Measurements from ENCODE around the gene RIBC2. TPM values are rescaled to one million over a fixed set of nuclear protein-coding genes. Genes with fewer than 3 reads are reported as not detected.

The RIBC2 gene
- polyA plus RNA-seq, 4 donors: 1.9 to 8.0 TPM; not detected in 2

DNA sequence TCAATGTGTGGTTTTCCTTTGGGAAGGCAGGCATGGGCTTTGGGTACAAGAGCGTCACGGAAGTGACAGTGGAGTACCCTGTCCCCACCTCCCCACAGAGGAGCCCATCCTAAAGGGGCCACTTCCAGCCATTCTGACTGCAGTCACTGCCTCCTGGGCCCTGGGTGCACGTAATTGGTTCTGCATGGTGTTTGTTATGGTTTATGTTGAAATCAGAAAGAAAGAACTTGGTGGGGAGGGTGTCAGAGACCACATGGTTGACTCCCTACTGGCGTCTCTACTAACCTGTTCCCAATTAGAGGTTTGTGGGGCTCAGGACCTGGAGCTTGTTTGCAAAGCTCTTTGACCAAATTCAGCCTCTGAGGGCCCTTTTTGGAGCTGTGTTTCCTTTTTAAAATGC is 40.8 kb downstream of the RIBC2 start:
- DNase-seq (no peak), FAIRE-seq (no peak)
- no peaks in the 10 kb centered on the region for H3K27me3 ChIP-seq (ENCODE audit: control insufficient read depth in 3 of 3, insufficient read depth in 3 of 3, low read length in 3 of 3)
- H3K9me3 ChIP-seq (ENCODE audit: control insufficient read depth in 2 of 2, insufficient read depth in 1 of 2, low read depth in 1 of 2, low read length in 1 of 2): no peaks in the 10 kb centered on the region
- no peak overlapping the region for H3K27ac ChIP-seq (ENCODE audit: low read depth in 1 of 3, low read length in 2 of 3)
- H3K4me1 ChIP-seq (ENCODE audit: control insufficient read depth in 3 of 3, insufficient read depth in 2 of 3, low read depth in 1 of 3, low read length in 2 of 3): no peaks in the 10 kb centered on the region
- no peak overlapping the region for H3K4me3 ChIP-seq (ENCODE audit: low read depth in 1 of 3, low read length in 3 of 3)
- WGBS, 3 donors: 66 to 79% (median 71%) methylated on average over 4 of the region's 4 CpGs
- H3K36me3 ChIP-seq (ENCODE audit: control insufficient read depth in 3 of 3, insufficient read depth in 2 of 3, low read depth in 1 of 3, low read length in 3 of 3): no peaks in the 10 kb centered on the region

- FAIRE-seq (no peak), DNase-seq (no peak)
- WGBS, 3 donors: 81 to 84% (median 83%) methylated on average over 14 of the region's 14 CpGs
- Histone ChIP-seq H3K4me3 (ENCODE audit: low read depth in 1 of 3, low read length in 3 of 3) (no peak overlapping the region), H3K27ac (ENCODE audit: low read depth in 1 of 3, low read length in 2 of 3) (no peak overlapping the region), H3K9me3 (ENCODE audit: control insufficient read depth in 2 of 2, insufficient read depth in 1 of 2, low read depth in 1 of 2, low read length in 1 of 2) (no peaks in the 10 kb centered on the region), H3K4me1 (ENCODE audit: control insufficient read depth in 3 of 3, insufficient read depth in 2 of 3, low read depth in 1 of 3, low read length in 2 of 3) (no peaks in the 10 kb centered on the region), H3K36me3 (ENCODE audit: control insufficient read depth in 3 of 3, insufficient read depth in 2 of 3, low read depth in 1 of 3, low read length in 3 of 3) (no peaks in the 10 kb centered on the region), H3K27me3 (ENCODE audit: control insufficient read depth in 3 of 3, insufficient read depth in 3 of 3, low read length in 3 of 3) (no peaks in the 10 kb centered on the region)
These were observed 41.7 kb downstream of the RIBC2 start for GRCh38 chr22:45455212-45455611.

DNA sequence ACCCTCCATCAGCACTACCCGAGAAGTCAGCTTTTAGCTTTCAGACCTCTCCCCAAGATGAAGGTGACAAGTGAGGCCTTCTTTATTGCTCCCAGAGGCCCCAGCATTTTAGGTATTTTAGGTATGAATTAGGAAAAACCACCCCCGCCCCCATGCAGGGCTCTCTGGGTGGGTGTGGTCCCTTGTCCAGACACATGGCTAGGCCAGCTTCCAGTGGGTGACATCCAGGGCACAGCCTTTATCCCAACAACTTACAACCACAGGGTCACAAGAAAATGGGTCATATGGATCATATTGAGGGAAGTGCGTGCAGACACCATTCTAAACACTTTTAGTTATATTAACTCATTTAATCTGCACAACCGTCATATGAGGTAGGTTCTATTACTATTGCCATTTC is 42.1 kb downstream of the RIBC2 start:
- no peaks in the 10 kb centered on the region for H3K27me3 ChIP-seq (ENCODE audit: control insufficient read depth in 3 of 3, insufficient read depth in 3 of 3, low read length in 3 of 3)
- H3K4me3 ChIP-seq (ENCODE audit: low read depth in 1 of 3, low read length in 3 of 3): no peak overlapping the region
- 79 to 91% (median 83%) methylated on average over 4 of the region's 4 CpGs for WGBS, 3 donors
- no peak for DNase-seq
- no peak for FAIRE-seq
- H3K36me3 ChIP-seq (ENCODE audit: control insufficient read depth in 3 of 3, insufficient read depth in 2 of 3, low read depth in 1 of 3, low read length in 3 of 3): no peaks in the 10 kb centered on the region
- H3K4me1 ChIP-seq (ENCODE audit: control insufficient read depth in 3 of 3, insufficient read depth in 2 of 3, low read depth in 1 of 3, low read length in 2 of 3): no peaks in the 10 kb centered on the region
- no peaks in the 10 kb centered on the region for H3K9me3 ChIP-seq (ENCODE audit: control insufficient read depth in 2 of 2, insufficient read depth in 1 of 2, low read depth in 1 of 2, low read length in 1 of 2)
- H3K27ac ChIP-seq (ENCODE audit: low read depth in 1 of 3, low read length in 2 of 3): no peak overlapping the region

DNA sequence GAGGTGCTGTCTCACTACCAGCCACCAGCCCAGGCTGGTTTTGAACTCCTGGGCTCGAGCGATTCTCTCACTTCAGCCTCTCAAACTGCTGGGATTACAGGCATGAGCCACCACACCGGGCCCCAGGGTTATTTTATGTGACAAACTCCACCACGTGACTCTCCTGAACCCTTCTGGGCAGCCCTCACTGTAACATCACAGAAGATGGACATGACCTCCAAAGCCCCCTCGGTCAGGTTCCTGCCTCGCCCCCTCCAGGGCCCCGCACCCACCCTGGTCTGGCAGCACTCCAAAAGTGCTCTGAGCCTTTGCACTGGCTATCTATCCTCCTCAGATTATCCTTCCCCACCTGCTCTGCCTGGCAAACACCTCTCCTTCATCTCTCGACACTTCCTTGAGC is 43.3 kb downstream of the RIBC2 start:
- Histone ChIP-seq H3K4me1 (ENCODE audit: control insufficient read depth in 3 of 3, insufficient read depth in 2 of 3, low read depth in 1 of 3, low read length in 2 of 3) (no peaks in the 10 kb centered on the region), H3K36me3 (ENCODE audit: control insufficient read depth in 3 of 3, insufficient read depth in 2 of 3, low read depth in 1 of 3, low read length in 3 of 3) (no peaks in the 10 kb centered on the region), H3K4me3 (ENCODE audit: low read depth in 1 of 3, low read length in 3 of 3) (no peak overlapping the region), H3K9me3 (ENCODE audit: control insufficient read depth in 2 of 2, insufficient read depth in 1 of 2, low read depth in 1 of 2, low read length in 1 of 2) (no peaks in the 10 kb centered on the region), H3K27me3 (ENCODE audit: control insufficient read depth in 3 of 3, insufficient read depth in 3 of 3, low read length in 3 of 3) (no peaks in the 10 kb centered on the region), H3K27ac (ENCODE audit: low read depth in 1 of 3, low read length in 2 of 3) (no peak overlapping the region)
- no peak for FAIRE-seq
- WGBS, 3 donors: 54 to 79% (median 56%) methylated on average over 8 of the region's 8 CpGs
- DNase-seq: no peak

- Histone ChIP-seq H3K36me3 (ENCODE audit: control insufficient read depth in 3 of 3, insufficient read depth in 2 of 3, low read depth in 1 of 3, low read length in 3 of 3) (no peaks in the 10 kb centered on the region), H3K4me1 (ENCODE audit: control insufficient read depth in 3 of 3, insufficient read depth in 2 of 3, low read depth in 1 of 3, low read length in 2 of 3) (no peaks in the 10 kb centered on the region), H3K9me3 (ENCODE audit: control insufficient read depth in 2 of 2, insufficient read depth in 1 of 2, low read depth in 1 of 2, low read length in 1 of 2) (peaks cover 0 to under 1% of the 10 kb centered on the region in 2 donors), H3K27ac (ENCODE audit: low read depth in 1 of 3, low read length in 2 of 3) (no peak overlapping the region), H3K27me3 (ENCODE audit: control insufficient read depth in 3 of 3, insufficient read depth in 3 of 3, low read length in 3 of 3) (no peaks in the 10 kb centered on the region), H3K4me3 (ENCODE audit: low read depth in 1 of 3, low read length in 3 of 3) (no peak overlapping the region)
- FAIRE-seq (no peak), DNase-seq (no peak)
- WGBS, 3 donors: 91 to 96% (median 93%) methylated on average over 13 of the region's 13 CpGs
These were observed 45.0 kb downstream of the RIBC2 start for GRCh38 chr22:45458532-45458931.

DNA sequence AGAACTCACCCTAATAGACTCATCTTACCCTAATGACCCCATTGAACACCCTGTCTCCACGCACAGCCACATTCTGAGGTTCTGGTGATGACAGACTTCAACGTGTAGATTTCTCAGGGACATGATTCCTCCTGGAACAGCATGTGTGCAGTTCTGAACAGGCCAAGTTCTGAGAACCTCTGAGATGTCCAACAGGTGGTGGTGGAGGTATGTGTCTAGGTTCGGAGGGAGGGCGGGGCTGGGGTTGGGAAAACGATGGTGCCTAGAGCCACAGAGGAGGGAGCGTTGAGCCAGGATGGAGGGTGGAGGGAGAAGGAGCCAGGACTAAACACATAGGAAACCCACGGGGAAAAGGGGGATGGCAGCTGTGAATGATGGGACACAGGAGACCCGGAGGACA is 45.7 kb downstream of the RIBC2 start:
- peak overlapping the region in 1 of 3 donors; percentile 51 for H3K27ac ChIP-seq (ENCODE audit: low read depth in 1 of 3, low read length in 2 of 3)
- H3K4me1 ChIP-seq (ENCODE audit: control insufficient read depth in 3 of 3, insufficient read depth in 2 of 3, low read depth in 1 of 3, low read length in 2 of 3): no peaks in the 10 kb centered on the region
- 86 to 91% (median 91%) methylated on average over 8 of the region's 8 CpGs for WGBS, 3 donors
- no peaks in the 10 kb centered on the region for H3K36me3 ChIP-seq (ENCODE audit: control insufficient read depth in 3 of 3, insufficient read depth in 2 of 3, low read depth in 1 of 3, low read length in 3 of 3)
- FAIRE-seq: no peak
- H3K9me3 ChIP-seq (ENCODE audit: control insufficient read depth in 2 of 2, insufficient read depth in 1 of 2, low read depth in 1 of 2, low read length in 1 of 2): peaks cover 0 to 3% of the 10 kb centered on the region in 2 donors
- no peak overlapping the region for H3K4me3 ChIP-seq (ENCODE audit: low read depth in 1 of 3, low read length in 3 of 3)
- H3K27me3 ChIP-seq (ENCODE audit: control insufficient read depth in 3 of 3, insufficient read depth in 3 of 3, low read length in 3 of 3): no peaks in the 10 kb centered on the region
- no peak for DNase-seq

DNA sequence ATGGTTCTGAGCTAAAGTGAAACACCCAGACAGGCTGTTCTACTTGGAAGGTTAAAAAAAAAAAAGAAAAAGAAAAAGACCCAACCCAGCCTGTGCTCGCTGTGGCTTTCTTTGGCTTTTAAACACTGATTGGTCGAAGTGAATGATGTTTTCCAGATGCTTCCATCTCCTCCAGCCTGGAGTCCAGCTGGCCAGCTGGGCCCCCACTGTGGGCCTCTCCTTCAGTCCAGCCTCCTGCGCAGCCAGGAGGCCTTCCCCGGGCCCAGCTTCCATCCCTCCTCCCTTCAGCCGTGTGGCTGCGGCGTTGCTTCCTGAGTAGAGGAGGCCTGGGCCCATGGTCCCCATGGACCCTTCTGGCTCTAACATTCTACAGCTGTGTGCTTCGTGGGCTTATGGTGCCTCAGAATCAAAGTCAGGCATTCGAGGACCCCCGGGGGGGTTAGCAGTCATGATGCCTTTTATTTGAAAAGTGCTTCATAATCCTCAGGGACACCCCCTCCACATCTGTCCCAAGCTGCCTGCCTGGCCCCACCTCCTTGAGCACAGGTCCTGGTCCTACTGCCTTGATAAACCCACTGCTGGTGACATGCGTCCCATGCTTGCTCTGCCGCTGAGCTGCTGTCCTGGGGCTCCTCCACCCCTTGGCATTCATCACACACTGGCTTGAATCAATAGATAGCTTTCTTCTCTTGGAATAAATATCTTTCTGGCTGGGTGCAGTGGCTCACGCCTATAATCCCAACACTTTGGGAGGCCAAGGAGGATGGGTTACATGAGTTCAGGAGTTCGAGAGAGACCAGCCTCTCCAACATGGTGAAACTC is 47.0 kb downstream of the RIBC2 start:
- WGBS, 3 donors: 61 to 79% (median 76%) methylated on average over 14 of the region's 14 CpGs

GRCh38 chr22:45462034-45462655 is 48.7 kb downstream of the RIBC2 start:
- Histone ChIP-seq H3K27ac (ENCODE audit: low read depth in 1 of 3, low read length in 2 of 3) (no peak overlapping the region), H3K36me3 (ENCODE audit: control insufficient read depth in 3 of 3, insufficient read depth in 2 of 3, low read depth in 1 of 3, low read length in 3 of 3) (no peaks in the 10 kb centered on the region), H3K9me3 (ENCODE audit: control insufficient read depth in 2 of 2, insufficient read depth in 1 of 2, low read depth in 1 of 2, low read length in 1 of 2) (peaks cover 0 to 3% of the 10 kb centered on the region in 2 donors), H3K4me1 (ENCODE audit: control insufficient read depth in 3 of 3, insufficient read depth in 2 of 3, low read depth in 1 of 3, low read length in 2 of 3) (no peaks in the 10 kb centered on the region), H3K4me3 (ENCODE audit: low read depth in 1 of 3, low read length in 3 of 3) (no peak overlapping the region), H3K27me3 (ENCODE audit: control insufficient read depth in 3 of 3, insufficient read depth in 3 of 3, low read length in 3 of 3) (no peaks in the 10 kb centered on the region)
- FAIRE-seq (no peak), DNase-seq (peak in 1 of 2 donors; percentile 53)
- WGBS, 3 donors: 62 to 82% (median 75%) methylated on average over 6 of the region's 6 CpGs

More for the DNA sequence above, 47.0 kb downstream of the RIBC2 start:
- H3K4me3 ChIP-seq (ENCODE audit: low read depth in 1 of 3, low read length in 3 of 3): no peak overlapping the region
- H3K36me3 ChIP-seq (ENCODE audit: control insufficient read depth in 3 of 3, insufficient read depth in 2 of 3, low read depth in 1 of 3, low read length in 3 of 3): no peaks in the 10 kb centered on the region
- H3K27me3 ChIP-seq (ENCODE audit: control insufficient read depth in 3 of 3, insufficient read depth in 3 of 3, low read length in 3 of 3): no peaks in the 10 kb centered on the region
- no peaks in the 10 kb centered on the region for H3K4me1 ChIP-seq (ENCODE audit: control insufficient read depth in 3 of 3, insufficient read depth in 2 of 3, low read depth in 1 of 3, low read length in 2 of 3)
- FAIRE-seq: no peak
- H3K9me3 ChIP-seq (ENCODE audit: control insufficient read depth in 2 of 2, insufficient read depth in 1 of 2, low read depth in 1 of 2, low read length in 1 of 2): peaks cover 0 to 3% of the 10 kb centered on the region in 2 donors
- DNase-seq: peak in 1 of 2 donors; percentile 46
- H3K27ac ChIP-seq (ENCODE audit: low read depth in 1 of 3, low read length in 2 of 3): peak overlapping the region in 2 of 3 donors; percentile 21 to 45
